ENCODE results near the gene SH2D2A.

The SH2D2A gene

DNA sequence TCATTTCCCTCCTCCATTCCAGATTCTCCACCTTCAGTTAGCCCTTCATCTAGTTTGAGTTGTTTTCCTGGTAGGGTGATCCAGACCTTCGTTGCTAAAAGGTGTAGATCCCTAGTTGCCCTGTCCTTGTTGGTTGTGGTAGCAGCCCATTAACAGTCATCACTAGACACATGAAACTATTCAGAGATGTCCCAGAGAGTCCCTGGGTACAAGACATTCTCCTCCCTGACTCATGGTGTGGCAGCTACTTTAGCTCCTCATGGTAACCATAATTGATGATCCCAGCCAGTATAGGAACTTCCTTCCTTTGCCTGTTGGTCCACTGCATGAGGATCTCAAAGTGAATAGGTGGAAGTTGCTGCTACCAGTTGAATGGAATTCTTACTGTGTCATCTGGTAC, 6.0 kb upstream of the SH2D2A start:
- no peak for DNase-seq

DNA sequence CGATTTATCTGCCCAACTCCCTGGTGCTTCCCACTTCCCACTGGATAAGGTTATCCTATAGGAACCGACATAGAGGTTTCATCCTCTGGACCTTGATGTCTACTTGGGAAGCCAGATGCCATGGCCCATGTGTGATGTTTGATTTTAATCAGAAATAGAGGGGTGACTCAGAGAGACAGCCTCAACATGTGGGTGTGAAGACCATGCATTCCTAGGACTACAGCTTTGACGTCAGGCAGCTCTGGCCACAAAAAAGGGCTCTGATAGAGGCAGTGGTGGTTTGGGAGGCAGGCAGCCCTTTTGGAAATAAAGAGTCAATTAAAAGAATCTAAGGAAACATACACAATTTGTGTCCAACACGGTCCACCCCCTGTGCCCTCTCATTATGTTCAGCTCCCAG, 5.2 kb upstream of the SH2D2A start:
- DNase-seq: no peak

DNA sequence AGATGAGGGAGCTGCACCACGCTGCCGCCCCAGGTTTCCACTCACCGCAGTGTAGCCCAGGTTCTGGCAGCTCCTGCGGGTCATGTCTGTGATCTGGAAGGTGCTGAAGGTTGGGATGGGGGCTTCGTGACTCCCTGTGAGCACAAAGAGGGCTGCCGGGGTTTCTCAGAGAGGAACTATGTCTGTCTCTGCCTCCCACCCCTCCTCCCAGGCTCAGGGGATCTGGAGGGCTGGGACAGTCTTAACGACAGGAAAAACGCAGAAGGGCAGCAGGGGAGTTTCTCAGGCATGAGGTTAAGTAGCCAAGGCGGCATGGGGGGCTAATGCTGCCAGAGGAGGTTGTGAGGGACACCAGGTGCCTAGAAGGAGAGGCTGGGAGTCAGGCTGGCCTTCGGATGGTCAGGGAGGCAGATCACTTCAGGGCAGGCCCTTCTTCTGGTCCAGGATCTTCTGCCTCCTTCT, 656 bp downstream of the SH2D2A start:
- DNase-seq: no peak

DNA sequence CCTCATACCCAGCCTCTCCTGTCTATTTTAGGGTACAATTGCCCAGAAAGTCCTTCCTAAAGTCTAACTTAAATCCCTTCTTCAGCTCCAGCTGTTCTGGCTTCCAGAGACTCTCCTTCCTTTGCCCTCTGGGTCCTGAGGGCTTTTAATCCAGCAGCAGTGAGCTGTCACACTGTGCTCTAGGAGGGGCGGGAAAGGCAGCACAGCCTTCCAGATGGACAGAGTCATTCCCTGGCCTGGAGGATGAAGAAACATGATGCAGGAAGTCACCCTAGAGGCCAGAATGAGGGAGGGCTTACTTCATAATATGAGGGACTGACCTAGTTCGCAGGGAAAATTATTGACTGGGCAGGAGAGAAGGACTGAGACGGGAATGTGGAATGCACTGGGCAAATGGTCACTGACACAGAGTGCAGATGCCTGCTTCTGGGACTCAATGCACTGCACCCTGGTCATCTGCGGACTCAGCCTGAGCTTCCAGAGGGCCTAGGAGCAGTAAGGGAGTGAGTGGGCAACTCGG, 1.3 kb downstream of the SH2D2A start:
- DNase-seq: no peak

DNA sequence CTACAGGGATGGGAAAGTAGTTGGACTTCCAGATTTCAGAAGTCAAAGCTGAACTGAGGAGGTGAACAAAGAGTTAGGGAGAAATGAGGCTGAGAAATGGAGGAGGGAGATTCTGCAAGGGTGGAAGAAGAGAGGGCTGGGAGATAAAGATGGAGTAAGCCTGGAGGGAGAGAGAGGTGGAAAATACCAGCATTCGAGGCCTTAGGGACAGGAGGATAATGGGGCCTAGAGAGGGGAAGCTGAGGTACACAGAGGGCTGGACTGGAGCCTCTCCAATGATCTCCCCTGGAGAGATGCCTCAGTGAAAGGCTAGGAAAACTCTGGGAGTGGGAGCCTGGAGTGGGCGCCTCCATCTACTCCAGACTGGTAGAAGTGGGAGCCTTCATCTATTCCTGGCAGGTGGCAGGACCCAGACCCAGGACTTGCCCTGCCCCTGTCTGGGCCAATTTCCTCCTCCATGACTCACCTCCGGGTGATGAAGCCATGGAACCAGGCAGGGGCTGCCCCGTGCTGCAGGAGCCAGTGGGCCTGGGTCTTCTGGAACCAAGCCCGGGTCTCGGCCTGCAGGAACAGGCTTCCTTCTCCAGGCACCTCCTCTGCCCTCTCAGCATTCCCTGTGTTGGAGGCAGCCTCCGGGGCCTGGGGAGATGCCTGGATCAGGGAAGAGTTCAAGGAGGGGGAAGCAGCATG, 1.9 kb downstream of the SH2D2A start:
- DNase-seq: no peak

DNA sequence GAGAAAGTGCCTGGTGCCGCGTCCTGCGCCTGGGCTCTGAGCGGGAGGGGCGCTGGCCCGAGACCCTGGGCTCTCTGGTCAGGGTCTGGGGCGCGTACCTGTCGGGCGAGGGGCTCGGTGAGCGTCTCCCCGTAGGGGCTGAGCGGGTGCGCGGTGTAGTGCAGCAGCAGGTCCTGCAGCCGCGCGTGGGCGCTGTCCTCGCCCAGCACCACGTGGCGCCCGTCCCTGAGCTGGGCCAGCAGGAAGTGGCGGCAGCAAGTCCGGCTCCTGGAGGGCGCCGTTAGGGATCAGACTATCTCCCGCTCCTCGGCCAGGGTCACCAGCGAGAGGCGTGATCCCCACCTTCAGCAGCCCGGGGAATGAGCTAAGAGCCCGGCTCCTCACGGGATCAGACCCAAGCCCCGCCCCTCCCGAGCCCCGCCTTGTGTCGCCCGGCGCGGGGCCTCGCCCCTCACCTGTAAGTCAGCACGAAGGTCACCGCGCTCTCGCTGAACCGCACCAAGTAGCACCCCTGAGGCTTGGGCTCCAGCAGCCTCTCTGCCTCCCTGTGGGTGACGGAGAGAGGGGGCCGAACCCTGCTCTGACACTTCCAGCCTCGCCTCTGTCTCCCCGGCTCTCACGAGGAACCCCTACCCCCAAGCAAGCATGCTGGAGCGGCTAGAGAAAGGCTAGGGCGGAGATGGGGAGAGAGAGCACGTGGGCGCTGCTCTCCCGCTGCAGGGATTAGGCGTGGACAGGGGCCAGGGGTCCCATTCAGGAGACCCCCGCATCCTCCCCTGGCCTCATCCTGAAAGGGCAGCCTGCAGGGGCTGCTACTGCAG, 2.7 kb downstream of the SH2D2A start:
- DNase-seq: no peak

DNA sequence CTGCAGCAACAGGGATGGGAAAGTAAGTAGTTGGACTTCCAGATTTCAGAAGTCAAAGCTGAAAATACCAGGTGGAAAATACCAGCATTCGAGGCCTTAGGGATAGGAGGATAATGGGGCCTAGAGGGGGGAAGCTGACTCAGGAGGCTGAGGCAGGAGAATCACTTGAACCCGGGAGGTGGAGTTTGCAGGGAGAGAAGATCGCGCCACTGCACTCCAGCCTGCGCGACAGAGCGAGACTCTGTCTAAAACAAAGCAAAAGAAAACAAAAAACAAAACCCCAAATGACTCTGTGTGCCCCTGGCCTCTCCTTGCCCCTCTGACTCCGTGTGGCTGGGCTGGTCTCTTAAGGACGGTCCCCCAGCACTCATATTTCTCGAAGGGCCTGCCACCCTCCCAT, 3.4 kb downstream of the SH2D2A start:
- no peak for DNase-seq

DNA sequence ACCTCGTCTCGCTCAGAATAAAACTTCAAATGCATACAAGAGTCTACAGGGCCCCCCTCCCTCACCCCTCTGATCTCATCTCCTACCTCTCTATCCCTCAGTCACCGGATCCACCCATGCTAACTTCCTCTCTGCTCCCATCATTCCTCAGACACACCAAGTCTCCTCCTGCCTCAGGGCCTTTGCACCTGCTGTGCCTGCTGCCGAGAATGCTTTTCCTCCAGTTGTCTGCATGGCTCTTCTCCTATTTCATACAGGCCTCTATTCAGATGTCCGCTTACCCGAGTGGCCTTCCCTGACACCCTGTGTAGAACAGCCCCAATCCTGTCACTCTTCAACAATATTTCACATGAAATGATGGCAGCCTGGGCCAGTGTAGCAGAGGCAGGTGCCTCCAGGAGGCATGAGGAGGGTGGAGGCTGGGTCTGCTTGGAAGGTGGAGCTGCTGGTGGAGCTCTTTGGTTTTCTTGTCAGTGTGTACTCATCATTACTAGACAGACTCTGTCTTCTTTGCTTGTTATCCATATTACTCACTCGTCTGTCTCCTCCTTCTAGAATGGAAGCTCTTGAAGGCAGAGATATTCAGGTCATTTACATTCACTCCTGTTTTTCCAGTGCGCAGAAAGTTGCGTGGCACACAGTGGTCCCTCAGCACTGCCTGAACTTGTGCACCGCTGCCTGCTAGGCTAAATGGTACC, 4.2 kb downstream of the SH2D2A start:
- no peak for DNase-seq

DNA sequence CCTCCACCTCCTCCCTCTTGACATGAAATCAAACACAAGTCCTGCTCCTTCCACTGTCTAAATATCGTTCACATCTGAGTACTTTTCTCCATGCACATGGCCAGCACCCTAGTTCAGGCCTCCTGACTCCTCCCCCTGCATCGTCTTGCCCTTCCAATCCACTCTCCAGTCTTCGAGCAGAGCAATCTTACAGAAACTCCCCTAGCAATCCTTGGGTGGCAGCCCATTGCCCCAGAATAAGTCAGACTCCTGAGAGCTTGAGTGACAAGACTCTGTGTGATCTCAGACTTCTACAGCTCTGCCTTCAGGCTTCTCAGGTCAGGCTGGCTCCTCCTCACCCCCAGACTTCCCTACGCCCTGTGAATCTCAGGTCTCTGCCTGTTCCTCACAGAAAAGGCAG, 5.5 kb downstream of the SH2D2A start:
- no peak for DNase-seq

DNA sequence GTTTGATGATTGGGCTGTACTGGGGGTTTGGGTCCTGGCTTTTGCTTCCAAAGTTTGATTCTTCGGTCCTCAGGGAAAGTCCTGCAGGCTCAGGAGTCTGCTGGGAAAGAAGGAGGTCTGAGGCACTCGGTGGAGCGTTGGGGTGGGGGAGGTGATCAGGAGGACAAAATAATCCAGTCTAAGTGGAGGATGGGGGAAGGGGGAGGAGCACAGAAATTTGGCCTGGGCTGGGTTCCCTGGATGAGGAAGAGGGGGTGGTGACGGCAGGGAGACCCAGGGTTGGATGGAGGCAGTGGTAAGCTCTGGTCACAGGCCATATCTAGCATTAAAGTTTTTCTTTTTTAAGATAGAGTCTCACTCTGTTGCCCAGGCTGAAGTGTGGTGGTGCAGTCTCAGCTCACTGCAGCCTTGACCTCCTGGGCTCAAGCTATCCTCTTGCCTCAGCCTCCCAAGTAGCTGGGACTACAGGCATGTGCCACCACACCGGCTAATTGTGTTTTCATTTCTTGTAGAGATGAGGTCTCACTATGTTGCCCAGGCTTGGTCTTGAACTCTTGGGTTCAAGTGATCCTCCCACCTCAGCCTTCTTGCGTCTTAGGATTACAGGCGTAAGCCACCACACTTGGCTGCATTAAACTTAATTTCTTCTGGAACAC, 6.8 kb downstream of the SH2D2A start:
- DNase-seq: no peak

DNA sequence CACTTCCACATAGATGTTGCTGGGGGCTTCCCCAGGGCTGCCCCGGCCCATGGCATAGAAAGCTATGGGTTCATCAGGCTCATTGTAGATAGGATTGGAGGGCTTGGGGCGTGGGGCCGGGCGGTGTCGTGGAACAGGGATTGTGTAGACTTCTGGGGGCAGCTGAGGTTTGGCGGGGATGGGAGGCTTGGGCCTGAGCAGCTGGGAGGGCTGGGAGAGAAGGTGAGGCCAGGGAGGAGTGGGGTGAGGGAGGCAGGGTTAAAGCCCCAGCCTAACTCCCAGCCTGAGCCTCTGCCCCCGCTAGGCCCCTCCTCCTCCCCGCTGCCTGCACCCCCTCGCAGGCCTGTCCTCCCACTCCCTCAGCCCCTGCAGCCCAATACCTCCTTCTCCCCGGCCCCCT, 7.4 kb downstream of the SH2D2A start:
- no peak for DNase-seq

DNA sequence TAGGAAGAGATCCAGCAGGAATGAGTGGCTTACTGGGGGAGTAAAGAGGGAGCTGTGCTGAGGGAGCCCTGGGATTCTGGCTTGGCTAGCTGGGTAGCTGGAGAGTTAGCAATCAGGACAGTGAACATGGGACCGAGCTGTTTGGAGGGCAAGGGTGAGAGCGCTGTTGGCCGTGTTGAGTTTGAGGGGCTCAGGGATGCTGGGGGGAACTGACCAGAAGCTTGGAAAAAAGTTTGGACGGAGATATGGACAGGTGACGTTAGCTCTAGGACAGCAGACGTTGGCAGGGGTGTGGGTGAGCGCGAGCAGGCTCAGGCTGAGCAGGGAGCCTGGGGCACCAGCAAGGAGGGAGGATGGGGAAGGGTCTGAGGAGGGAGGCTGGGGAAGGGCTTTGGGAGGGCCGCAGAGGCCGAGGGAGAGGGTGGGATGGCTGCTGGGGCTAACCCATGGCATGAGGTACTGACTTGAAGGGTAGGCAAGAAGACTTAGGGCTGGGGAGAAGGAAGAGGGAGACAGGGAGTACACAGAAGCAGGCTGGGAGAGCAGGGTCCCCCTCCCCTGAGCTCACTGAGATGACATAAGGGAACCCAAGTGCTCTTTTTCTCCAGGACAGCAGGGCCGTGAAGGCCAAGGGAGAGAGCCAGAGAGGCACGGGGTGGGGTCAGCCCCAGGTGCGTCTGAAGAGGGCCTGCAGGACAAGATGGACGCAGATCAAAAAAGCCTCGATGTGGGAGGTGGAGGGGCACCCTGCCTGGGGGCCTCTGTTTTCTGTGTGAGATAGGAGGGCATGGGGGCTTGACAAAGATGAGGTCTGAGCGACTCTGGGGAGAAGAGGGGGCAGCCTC, 8.2 kb downstream of the SH2D2A start:
- DNase-seq: no peak

DNA sequence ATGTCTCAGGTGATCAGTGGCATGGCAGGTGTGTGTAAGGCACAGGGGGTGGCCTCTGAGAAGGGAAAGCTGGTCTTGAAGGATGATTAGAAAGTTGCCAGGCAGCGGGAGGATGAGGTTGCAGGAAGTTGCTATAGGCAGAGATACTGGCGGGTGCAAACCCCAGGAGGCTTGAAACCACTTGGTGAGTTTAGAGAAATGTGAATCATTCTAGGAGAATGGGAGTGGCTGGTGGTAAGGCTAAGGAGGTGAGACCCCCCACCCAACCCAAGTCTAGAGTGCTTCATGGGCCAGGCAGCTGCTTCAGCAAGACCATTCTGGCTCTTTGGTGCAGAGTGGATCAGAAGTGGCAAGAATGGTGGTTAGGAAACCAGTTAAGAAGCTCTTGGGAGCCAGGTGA, 9.0 kb downstream of the SH2D2A start:
- no peak for DNase-seq

DNA sequence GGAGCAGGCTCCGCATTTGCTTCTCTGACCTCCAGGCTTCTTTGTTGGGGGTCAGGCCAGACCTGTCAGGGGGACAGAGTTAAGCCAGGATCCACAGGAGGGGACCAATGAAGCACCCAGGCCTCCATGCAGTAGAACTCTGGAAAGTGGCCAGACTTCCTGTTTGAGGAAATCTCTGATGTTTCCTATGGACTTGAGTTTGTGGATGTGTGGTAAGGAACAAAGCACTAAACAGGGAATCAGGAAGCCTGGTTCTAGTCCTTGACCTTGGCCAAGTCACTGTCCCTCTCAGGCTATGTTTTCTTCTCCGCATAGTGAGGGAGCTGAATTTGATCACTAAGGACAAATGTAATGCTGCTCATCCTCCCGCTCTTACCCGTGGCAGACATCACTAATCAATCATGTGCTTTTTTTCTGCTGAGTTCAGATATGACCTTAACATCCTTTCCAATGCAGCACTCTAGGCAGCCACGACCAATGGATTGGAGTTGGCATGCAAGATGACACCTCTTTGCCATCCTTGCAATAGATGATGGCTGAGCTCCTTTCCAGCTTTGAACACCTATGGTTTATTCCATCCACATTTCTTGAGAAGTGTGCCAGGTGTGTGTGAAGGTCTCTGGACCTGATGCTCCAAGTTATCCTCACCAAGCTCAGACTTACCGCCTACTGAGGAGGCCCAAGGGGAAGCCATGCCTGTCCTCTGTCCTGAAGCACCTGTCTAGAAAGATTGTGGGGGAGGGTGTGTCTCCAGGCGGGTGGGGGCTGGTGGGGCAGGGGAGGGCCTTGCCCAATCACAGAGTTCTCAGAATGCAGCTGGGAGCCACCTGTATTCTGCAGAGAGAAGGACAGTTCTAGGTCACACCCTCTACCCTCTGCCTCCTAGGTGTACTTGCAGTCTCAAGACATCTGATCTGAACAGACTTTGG, 9.9 kb downstream of the SH2D2A start:
- DNase-seq: no peak

DNA sequence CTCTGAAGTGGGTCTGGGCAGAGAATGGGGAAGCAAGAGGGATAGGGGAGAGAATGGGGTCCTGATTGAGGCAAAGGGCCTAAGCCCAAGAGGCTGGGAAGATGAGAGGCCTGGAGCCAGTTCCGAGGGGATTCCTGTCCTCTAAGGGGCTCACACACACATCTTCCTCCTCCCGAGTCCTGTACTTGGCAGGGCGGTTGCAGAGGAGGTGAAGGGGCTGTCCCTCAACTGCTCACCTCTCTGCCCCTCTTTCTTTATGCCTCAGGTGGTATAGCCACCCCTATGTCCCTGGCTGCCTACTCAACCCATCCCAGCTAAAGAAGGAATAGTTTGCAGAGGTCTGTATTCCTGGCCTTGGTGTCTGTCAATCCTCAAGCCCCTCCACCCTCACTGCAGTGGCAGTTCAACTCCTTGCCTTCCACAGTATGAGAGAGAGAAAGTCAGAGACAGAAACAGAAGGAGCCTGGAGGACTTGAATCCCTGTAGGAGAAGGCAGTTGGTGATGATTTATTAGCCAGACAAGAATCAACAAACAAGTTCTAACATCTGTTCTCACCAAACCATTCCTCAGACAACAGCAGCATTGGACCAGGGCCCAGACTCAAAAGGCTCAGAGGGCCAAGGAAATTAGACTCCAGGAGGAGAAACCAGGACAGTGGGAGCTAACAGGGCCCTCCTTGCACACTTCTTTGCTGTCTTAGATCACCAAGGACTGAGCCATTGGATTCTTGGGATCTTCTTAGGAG, 10.7 kb downstream of the SH2D2A start:
- peak; percentile 63 for DNase-seq

DNA sequence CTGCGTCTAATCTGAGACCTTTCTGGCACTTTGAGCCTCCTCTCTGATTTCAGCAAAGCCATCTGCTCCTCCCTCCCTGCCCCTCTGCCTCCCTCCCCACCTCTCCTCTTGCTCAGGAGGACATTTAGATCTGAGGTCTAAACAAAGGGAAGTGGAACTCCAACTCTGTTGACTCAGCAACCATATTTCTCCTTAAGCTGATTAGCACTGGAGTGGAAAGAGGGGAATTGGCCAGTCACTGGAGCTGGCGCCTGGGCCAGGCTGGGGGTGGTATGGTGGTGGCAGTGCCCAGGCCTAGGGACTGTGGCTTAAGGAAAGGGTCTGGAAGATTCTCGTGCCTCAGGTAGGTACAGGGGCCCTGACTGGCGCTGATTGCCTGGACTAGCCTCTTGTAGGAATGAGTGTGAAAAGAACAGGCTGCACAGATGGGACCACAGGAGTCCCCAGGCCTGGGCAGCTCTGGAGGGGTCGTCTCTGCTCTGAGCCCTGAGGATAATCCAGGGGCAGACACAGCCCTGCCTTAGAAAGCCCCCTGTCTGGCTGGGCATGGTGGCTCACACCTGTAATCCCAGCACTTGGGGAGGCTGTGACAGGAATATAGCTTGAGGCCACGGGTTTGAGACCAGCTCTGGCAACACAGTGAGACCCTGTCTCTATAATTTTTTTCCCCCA, 11.9 kb downstream of the SH2D2A start:
- peak; percentile 85 for DNase-seq

DNA sequence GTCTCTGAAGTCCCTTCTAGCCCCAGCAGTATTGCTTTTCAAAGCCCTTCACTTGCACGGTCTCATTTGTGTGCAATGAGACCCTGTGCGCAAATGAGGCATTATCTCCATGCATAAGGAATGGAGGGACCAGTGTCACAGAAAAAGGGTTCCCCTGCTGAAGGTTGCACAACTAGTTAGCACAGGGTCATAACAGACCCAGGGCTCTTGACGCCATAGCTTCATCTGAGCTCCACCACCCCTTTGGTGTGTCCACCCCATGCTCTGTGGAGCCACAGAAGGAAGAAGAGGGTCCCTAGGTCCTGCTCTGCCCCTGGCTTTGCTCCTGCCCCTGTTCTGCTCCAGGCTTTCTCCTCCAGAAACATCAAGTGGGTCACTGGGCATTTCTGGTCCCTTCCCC, 12.6 kb downstream of the SH2D2A start:
- DNase-seq: no peak

DNA sequence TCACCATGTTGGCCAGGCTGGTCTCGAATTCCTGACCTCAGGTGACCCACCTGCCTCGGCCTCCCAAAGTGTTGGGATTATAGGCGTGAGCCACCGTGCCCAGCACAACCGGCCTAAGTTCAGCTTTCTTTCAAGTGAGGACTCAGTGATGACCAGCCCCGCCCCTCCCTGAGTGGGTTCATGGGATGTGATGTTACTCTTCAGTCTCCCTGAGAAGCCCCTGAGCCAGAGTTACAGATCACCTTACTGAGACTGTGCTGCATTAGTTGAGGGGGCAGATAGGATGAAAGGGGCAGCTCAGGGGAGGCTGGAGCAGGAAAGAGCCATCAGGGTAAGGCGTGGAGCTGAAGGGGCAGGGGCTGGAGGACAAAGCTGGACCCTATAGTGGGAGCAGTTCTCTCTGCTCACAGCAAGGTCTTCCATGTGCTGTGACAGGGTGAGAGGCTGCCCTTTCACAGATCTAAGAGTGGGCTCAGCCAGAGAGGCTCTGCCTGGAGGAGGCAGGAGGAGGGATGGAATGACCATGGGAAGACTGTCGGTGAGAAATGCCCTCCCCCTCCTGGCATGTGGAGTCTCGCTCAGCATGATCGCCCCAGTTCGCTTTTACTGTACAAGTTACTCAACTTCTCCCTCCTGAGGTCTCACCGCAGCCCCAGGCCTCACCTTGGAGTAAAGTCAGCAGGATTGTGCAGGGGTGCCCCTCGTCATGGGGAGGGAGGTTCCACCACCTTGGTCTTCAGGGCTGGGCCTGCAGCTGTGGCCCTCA, 13.4 kb downstream of the SH2D2A start:
- no peak for DNase-seq

DNA sequence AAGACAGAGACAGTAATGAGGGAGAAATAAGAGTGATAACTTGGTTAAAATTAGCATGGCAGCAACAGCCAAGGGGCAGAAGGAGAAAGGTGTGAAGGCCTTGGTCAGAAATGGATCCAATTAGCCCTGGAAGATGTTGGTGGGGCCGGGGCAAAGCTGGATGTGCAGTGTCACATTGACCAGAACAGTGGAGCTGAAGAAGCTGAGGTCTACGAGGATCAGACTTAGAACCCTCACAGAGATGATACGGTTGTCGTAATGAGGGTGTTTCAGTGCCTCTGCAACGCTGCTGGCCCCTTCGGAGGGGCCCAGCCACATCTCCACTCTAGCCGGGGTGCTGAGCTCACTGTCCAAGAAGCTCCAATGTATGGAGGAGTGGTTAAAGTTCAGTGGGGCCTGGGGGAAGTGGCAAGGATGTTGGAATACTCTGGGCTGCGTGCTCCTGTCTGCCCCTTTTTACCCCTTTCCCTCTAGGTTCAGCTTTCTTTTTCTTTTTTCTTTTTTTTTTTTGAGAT, 14.2 kb downstream of the SH2D2A start:
- DNase-seq: no peak
